ENCODE data around the gene EXOC6B.

GRCh38 chr2:72148837-72149555 is 676.8 kb downstream of the EXOC6B start:
- no peak for TF ChIP-seq CTCF (IDR thresholded peaks at IDR 0.05)
- TF ChIP-seq POLR2A (IDR thresholded peaks at IDR 0.05): no peak
